Stimulated activated CD4-positive, alpha-beta T cell treated with anti-CD3 and anti-CD28 coated beads, TNF-alpha, amount 100 ng/mL, for 48 hours (primary cell): ENCODE measurements around the gene TMEM132E.

Experiments used
- DNase-seq, 3 donors: peaks; one replicate each; pipeline ENCODE4 v3.0.0-alpha.2; 2020; ENCODE audit warnings: low read depth in 3 of 3

Gene TMEM132E

DNA sequence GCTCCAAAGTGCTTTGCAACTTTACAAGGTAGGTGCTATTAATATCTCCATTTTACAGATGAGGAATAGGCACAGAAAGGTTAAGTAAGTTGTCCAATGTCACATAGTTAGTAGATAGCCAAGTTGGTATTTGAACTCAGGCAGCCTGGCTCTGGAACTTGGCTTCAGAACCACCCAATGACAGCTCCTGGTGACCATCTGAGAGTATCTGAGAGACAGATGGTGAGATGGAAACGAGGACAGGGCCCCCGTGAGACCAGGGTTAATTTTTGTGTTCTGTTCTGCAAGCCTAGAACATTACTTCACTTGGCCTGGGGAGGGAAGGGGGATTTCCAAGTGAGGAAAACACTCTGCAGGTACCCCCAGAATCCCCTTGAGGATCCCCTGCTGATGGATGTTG, 9.8 kb upstream of the TMEM132E start:
- no peak for DNase-seq

GRCh38 chr17:34570506-34570905, 8.9 kb upstream of the TMEM132E start:
- no peak for DNase-seq

DNA sequence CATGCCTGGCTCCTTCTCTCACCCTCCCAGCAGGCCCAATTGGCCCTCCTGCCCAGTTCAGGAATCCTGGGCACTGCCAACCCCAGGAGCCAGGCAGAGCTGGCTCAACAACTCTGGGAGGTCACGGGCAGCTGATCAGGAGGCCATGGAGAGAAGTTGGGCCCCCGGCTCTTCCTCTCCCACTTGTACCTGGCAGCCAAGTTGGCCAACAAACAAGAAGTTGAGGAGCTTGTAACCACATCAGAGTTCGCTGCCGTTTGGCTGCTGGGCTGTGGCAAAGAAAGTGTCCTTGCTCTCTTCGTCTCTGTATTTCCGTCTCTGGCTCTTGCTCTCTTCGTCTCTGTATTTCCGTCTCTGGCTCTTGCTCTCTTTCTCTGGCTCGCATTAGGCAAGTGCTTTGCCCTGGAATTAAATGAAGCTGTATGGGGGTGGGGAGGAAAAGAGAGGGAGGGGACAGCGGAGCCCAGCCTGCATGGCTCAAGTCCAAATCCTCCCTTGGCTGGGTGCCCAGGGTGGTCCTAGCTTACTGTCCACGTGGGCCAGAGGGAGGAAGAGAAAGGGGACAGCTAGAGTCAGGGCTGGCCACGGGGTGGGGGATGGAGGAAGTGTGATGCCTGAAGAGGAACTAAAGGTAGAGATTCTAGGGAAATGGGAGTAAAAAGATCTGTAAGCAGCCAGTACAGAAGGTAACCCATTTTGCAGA, 7.8 kb upstream of the TMEM132E start:
- DNase-seq, result no peak

DNA sequence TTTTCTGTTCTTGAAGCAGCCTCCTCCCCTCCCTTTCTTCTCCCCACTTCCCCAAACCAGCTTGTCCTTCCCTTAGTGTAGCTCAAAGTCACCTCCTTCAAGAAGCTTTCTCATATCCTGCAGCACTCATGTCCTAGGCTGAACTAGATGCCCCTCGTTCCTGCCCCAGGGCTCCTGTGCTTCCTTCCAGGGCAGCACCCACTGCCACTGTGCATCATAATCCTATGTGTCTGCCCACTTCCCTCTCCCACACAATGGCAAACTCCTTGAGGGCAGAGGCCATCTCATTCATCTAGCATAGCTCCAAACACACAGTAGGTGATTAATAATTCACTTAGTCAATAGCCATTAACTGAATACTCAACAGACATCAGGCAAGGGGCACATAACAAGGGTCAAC, 6.9 kb upstream of the TMEM132E start:
- no peak for DNase-seq

DNA sequence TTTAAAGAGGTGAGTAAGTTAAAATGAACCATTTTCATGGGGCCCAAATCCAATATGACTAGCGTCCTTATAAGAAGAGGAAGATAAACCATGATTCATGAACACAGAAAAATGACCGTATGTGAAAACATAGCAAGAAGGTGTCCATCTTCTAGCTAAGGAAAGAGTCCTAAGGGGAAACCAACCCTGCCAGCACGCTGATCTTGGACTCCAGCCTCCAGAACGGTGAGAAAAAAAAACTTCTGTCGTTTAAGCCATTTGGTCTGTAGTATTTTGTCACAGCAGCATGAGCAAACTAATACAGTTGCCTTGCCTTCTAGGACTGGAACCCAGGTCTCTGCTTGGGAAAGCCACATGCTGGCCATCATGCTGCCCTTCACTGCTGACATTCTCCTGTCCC, 4.2 kb upstream of the TMEM132E start:
- no peak for DNase-seq

DNA sequence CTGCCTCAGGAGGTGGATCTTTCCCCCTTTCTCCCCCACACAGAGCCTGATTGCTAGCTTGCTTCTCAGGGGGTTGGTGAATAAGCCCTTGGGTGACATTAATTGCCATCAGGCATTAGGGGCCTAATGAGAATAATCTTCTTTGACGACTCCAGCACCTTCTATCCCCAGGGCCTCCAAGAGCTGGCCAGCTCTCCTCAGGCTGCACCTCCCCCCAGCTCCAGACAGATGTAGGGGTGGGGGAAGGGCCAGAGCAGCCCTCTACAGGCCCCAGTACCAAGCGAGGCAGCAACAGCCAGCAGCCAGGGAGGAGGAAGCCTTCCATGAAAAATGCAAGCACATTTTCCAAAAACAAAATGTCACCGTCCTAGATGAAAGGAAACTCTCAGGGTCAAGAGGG, 1.4 kb upstream of the TMEM132E start:
- no peak for DNase-seq

DNA sequence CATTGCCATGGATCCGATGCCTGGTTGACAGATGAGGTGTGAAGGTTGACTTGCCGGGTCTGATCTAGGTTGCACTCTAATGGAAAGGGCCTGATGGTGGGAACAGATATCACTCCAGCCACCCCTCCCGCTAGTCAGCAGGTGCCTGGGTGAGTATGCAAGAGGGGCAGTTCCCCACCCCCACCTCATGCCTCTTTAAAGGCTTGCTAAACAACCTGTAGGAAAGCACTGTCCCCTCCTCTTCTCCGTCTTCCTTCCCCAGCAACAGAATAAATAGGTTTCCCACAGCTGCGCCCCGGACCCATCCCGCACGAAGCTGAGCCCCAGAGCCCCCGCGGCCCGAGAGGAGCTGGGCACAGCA, 746 bp upstream of the TMEM132E start:
- no peak for DNase-seq

- no peak for DNase-seq
These were observed 750 bp downstream of the TMEM132E start for GRCh38 chr17:34579979-34580684.

DNA sequence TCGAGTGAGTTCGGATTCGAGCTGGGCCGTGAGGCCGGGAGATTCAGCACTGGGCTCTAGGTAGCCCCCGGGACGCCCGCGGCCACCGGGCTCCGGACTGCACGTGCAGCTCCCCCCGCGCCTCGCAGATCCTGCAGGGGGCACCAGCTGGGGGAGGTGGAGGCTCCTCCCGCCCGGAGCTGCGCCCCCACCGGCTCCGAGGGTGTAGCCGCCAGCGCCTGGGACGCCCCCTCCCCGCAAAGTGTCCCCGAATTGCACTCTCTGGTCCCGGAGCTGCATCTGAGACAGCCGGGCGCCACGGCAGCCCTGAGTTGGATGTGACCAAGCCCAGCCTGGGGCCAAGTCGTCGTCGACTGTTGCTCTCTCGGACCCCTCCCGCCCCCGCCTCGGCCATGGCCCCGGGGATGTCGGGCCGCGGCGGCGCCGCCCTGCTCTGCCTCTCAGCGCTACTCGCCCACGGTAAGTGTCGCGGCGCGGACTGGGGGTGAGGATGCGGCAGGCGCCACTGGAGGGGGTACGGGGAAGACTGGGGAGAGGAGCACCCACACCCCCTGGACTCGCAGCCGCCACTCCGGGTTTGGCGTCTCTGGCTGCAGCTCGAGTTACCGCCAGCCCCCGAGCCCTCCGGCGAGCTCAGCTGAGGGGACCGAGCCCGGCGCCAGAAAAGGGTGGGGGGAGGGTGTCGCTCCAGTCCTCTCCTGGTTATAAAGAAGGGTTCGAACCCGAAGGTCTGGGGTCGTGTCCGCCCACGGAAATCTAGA, 1.5 kb downstream of the TMEM132E start:
- no peak for DNase-seq

GRCh38 chr17:34581446-34582184, 2.2 kb downstream of the TMEM132E start:
- no peak for DNase-seq

DNA sequence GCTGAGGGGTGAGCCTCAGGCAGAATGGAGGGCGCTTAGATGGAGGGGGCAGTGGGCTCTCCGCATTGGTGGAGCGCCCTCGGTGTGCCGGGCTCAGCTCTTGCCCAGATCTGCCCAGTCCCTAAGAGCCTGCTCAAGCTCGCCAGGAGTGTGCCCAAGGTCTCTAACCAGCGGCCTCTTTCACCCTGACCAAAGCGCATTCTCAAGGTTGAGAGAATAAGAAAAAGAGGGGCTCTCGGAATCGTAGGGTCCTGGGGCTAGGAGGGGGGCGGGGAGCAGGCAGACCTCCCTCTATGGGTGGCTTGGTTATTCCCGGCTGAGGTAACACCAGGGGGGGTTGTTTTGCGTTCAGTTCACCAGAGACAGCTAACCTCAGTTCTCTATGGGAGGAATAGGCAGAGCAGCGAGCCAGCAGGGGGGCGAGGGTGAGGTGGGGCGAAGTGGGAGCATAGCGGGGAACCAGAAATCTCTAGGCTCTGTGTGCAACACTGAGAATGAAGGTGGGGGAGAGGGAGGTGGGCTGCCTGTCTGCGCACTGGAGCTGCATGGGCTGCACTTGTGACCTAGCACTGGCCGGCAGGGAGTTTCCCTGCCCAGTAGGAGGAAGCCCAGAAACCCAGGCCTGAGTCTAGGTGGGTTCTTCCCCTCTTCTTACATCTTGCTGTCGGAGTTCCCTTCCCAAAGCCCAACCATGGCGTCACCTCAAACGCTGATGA, 3.0 kb downstream of the TMEM132E start:
- DNase-seq, result no peak

DNA sequence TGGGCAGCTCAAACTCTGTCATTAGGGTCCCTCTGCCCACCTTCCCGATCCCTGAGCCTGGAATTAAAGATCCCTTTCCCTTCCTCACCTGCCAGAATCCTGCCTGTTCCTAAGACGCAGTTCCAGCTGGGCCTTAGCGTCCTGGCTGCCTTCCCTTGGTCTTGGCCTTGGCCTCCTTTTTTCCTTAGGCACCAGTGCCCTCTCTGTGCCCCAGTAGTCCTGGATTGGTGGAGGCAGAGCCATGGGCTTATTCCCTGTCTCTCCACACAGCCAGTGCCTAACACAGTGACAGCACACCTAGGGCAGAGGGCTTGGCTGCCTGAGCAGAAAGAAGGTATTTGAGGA, 3.5 kb downstream of the TMEM132E start:
- DNase-seq, result no peak

- DNase-seq, result no peak
These were observed 5.5 kb downstream of the TMEM132E start for GRCh38 chr17:34584805-34585416.

GRCh38 chr17:34586346-34586846, 7.0 kb downstream of the TMEM132E start:
- DNase-seq, result no peak

- DNase-seq, result no peak
These were observed 8.9 kb downstream of the TMEM132E start for GRCh38 chr17:34588266-34588665.

GRCh38 chr17:34589120-34589965, 10.0 kb downstream of the TMEM132E start:
- no peak for DNase-seq

DNA sequence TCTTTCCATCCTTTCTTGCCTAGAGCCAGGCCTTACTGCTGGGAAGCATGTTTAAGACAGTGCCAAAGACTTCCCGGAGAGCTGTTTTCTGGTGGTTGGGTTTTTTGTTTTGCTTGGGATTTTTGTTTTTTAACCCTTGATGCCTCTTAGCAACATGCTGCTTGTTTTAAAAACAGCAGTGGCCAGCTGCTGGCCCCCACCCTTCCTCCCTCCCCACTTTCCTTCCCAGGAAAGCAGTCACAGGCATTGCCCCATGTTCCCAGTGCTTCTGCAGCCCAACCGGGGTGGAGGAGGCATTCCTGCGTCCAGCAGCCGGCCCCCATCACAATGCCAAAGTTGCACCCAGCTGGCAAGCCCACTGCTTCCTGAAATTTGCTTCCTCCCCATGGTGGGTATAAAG, 12.6 kb downstream of the TMEM132E start:
- DNase-seq, result no peak

DNA sequence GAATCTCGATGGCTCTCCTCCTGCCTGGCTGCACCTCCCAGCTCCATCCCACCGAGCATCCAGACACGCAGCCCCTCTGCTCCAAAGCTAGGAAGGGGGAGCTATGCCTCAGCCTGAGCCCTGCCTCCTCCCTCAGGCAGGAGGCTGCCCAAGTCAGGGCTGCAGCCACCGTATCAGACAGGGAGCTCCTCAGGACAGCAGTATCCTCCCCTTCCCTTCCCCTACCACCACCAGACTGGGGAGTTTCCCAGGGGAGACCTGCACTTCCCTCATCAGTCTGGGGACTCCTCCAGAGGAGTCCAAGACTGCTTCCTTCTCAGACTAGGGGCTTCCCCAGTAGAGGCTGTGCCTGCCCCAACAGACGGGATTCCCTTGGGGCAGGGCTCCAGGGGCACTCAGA, 17.5 kb downstream of the TMEM132E start:
- DNase-seq, result no peak

- no peak for DNase-seq
These were observed 18.9 kb downstream of the TMEM132E start for GRCh38 chr17:34598161-34598776.

DNA sequence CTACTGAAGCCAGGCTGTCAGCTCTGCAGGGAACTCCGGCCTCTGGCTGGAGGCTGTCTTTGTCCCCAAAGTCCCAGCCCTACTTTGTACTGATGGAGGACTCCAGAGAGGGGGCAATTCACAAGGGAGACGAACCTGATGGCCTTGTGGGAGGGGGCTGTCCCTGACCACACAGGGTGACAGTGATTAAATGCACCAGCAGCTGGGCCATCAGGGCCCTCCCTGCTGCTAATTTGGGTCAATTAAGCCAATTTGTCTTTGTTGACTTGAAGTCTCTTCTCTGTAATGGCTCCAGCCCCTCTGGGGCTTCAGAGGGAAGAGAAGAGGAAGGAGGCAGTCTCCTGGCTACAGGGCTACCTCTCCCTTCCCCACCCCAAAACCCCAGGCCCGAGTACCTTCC, 22.0 kb downstream of the TMEM132E start:
- DNase-seq, result no peak
